Measurements from ENCODE around the gene EPSTI1.

The EPSTI1 gene

GRCh38 chr13:42977219-42977659, 14.8 kb downstream of the EPSTI1 start:
- no peaks in the 10 kb centered on the region for H3K9me3 ChIP-seq (ENCODE audit: low read length)
- no peak overlapping the region for H2AFZ ChIP-seq (ENCODE audit: low read depth, low read length)
- H3K36me3 ChIP-seq (ENCODE audit: insufficient read depth, low read length) = no peaks in the 10 kb centered on the region
- H3K4me1 ChIP-seq (ENCODE audit: insufficient read depth, low read length) = no peaks in the 10 kb centered on the region
- no peaks in the 10 kb centered on the region for H3K27me3 ChIP-seq (ENCODE audit: insufficient read depth, low read length)
- H3K4me3 ChIP-seq (ENCODE audit: low read length) = no peak overlapping the region

- Histone ChIP-seq H3K4me1 (ENCODE audit: insufficient read depth, low read length) (no peaks in the 10 kb centered on the region), H3K4me3 (ENCODE audit: low read length) (no peak overlapping the region), H3K9me3 (ENCODE audit: low read length) (no peaks in the 10 kb centered on the region), H3K27me3 (ENCODE audit: insufficient read depth, low read length) (no peaks in the 10 kb centered on the region), H2AFZ (ENCODE audit: low read depth, low read length) (no peak overlapping the region), H3K36me3 (ENCODE audit: insufficient read depth, low read length) (no peaks in the 10 kb centered on the region)
These were observed 16.0 kb downstream of the EPSTI1 start for GRCh38 chr13:42976066-42976465.

GRCh38 chr13:42973581-42973980, 18.5 kb downstream of the EPSTI1 start:
- no peaks in the 10 kb centered on the region for H3K9me3 ChIP-seq (ENCODE audit: low read length)
- H3K27me3 ChIP-seq (ENCODE audit: insufficient read depth, low read length) = no peaks in the 10 kb centered on the region
- H2AFZ ChIP-seq (ENCODE audit: low read depth, low read length) = no peak overlapping the region
- H3K4me1 ChIP-seq (ENCODE audit: insufficient read depth, low read length) = no peaks in the 10 kb centered on the region
- H3K36me3 ChIP-seq (ENCODE audit: insufficient read depth, low read length) = no peaks in the 10 kb centered on the region
- no peak overlapping the region for H3K4me3 ChIP-seq (ENCODE audit: low read length)

- no peak overlapping the region for H3K4me3 ChIP-seq (ENCODE audit: low read length)
These were observed 20.2 kb downstream of the EPSTI1 start for GRCh38 chr13:42971691-42972347.

GRCh38 chr13:42970824-42971690, 21.0 kb downstream of the EPSTI1 start:
- Histone ChIP-seq H2AFZ (ENCODE audit: low read depth, low read length) (no peak overlapping the region), H3K9me3 (ENCODE audit: low read length) (no peaks in the 10 kb centered on the region), H3K4me3 (ENCODE audit: low read length) (no peak overlapping the region), H3K4me1 (ENCODE audit: insufficient read depth, low read length) (no peaks in the 10 kb centered on the region), H3K27me3 (ENCODE audit: insufficient read depth, low read length) (no peaks in the 10 kb centered on the region), H3K36me3 (ENCODE audit: insufficient read depth, low read length) (no peaks in the 10 kb centered on the region)

More at GRCh38 chr13:42971691-42972347, 20.2 kb downstream of the EPSTI1 start:
- no peak overlapping the region for H2AFZ ChIP-seq (ENCODE audit: low read depth, low read length)
- H3K36me3 ChIP-seq (ENCODE audit: insufficient read depth, low read length) = no peaks in the 10 kb centered on the region
- no peaks in the 10 kb centered on the region for H3K27me3 ChIP-seq (ENCODE audit: insufficient read depth, low read length)
- H3K9me3 ChIP-seq (ENCODE audit: low read length) = no peaks in the 10 kb centered on the region
- H3K4me1 ChIP-seq (ENCODE audit: insufficient read depth, low read length) = no peaks in the 10 kb centered on the region

GRCh38 chr13:42969565-42970172, 22.4 kb downstream of the EPSTI1 start:
- H3K27me3 ChIP-seq (ENCODE audit: insufficient read depth, low read length) = no peaks in the 10 kb centered on the region
- H2AFZ ChIP-seq (ENCODE audit: low read depth, low read length) = no peak overlapping the region
- H3K4me3 ChIP-seq (ENCODE audit: low read length) = no peak overlapping the region
- no peaks in the 10 kb centered on the region for H3K9me3 ChIP-seq (ENCODE audit: low read length)
- H3K4me1 ChIP-seq (ENCODE audit: insufficient read depth, low read length) = no peaks in the 10 kb centered on the region
- H3K36me3 ChIP-seq (ENCODE audit: insufficient read depth, low read length) = no peaks in the 10 kb centered on the region

- no peaks in the 10 kb centered on the region for H3K9me3 ChIP-seq (ENCODE audit: low read length)
- H3K4me1 ChIP-seq (ENCODE audit: insufficient read depth, low read length) = no peaks in the 10 kb centered on the region
- no peaks in the 10 kb centered on the region for H3K27me3 ChIP-seq (ENCODE audit: insufficient read depth, low read length)
- no peaks in the 10 kb centered on the region for H3K36me3 ChIP-seq (ENCODE audit: insufficient read depth, low read length)
- H3K4me3 ChIP-seq (ENCODE audit: low read length) = no peak overlapping the region
- no peak overlapping the region for H2AFZ ChIP-seq (ENCODE audit: low read depth, low read length)
These were observed 23.1 kb downstream of the EPSTI1 start for GRCh38 chr13:42968906-42969305.

GRCh38 chr13:42967660-42968059, 24.4 kb downstream of the EPSTI1 start:
- no peaks in the 10 kb centered on the region for H3K27me3 ChIP-seq (ENCODE audit: insufficient read depth, low read length)
- no peak overlapping the region for H2AFZ ChIP-seq (ENCODE audit: low read depth, low read length)
- H3K9me3 ChIP-seq (ENCODE audit: low read length) = no peaks in the 10 kb centered on the region
- no peaks in the 10 kb centered on the region for H3K36me3 ChIP-seq (ENCODE audit: insufficient read depth, low read length)
- no peak overlapping the region for H3K4me3 ChIP-seq (ENCODE audit: low read length)
- no peaks in the 10 kb centered on the region for H3K4me1 ChIP-seq (ENCODE audit: insufficient read depth, low read length)

GRCh38 chr13:42965281-42965680, 26.8 kb downstream of the EPSTI1 start:
- no peak overlapping the region for H3K4me3 ChIP-seq (ENCODE audit: low read length)
- no peaks in the 10 kb centered on the region for H3K36me3 ChIP-seq (ENCODE audit: insufficient read depth, low read length)
- H3K9me3 ChIP-seq (ENCODE audit: low read length) = no peaks in the 10 kb centered on the region
- no peak overlapping the region for H2AFZ ChIP-seq (ENCODE audit: low read depth, low read length)
- H3K27me3 ChIP-seq (ENCODE audit: insufficient read depth, low read length) = no peaks in the 10 kb centered on the region
- H3K4me1 ChIP-seq (ENCODE audit: insufficient read depth, low read length) = no peaks in the 10 kb centered on the region

- H3K9me3 ChIP-seq (ENCODE audit: low read length) = no peaks in the 10 kb centered on the region
- H3K4me1 ChIP-seq (ENCODE audit: insufficient read depth, low read length) = no peaks in the 10 kb centered on the region
- H2AFZ ChIP-seq (ENCODE audit: low read depth, low read length) = no peak overlapping the region
- no peaks in the 10 kb centered on the region for H3K36me3 ChIP-seq (ENCODE audit: insufficient read depth, low read length)
- no peak overlapping the region for H3K4me3 ChIP-seq (ENCODE audit: low read length)
- no peaks in the 10 kb centered on the region for H3K27me3 ChIP-seq (ENCODE audit: insufficient read depth, low read length)
These were observed 27.3 kb downstream of the EPSTI1 start for GRCh38 chr13:42964761-42965161.

GRCh38 chr13:42959615-42960014, 32.4 kb downstream of the EPSTI1 start:
- Histone ChIP-seq H3K9me3 (ENCODE audit: low read length) (no peaks in the 10 kb centered on the region), H3K4me3 (ENCODE audit: low read length) (no peak overlapping the region), H2AFZ (ENCODE audit: low read depth, low read length) (no peak overlapping the region), H3K4me1 (ENCODE audit: insufficient read depth, low read length) (no peaks in the 10 kb centered on the region), H3K27me3 (ENCODE audit: insufficient read depth, low read length) (peaks cover 2% of the 10 kb centered on the region), H3K36me3 (ENCODE audit: insufficient read depth, low read length) (no peaks in the 10 kb centered on the region)

GRCh38 chr13:42957881-42958280, 34.2 kb downstream of the EPSTI1 start:
- no peaks in the 10 kb centered on the region for H3K9me3 ChIP-seq (ENCODE audit: low read length)
- no peak overlapping the region for H3K4me3 ChIP-seq (ENCODE audit: low read length)
- H3K4me1 ChIP-seq (ENCODE audit: insufficient read depth, low read length) = no peaks in the 10 kb centered on the region
- H3K27me3 ChIP-seq (ENCODE audit: insufficient read depth, low read length) = peaks cover 2% of the 10 kb centered on the region
- no peak overlapping the region for H2AFZ ChIP-seq (ENCODE audit: low read depth, low read length)
- no peaks in the 10 kb centered on the region for H3K36me3 ChIP-seq (ENCODE audit: insufficient read depth, low read length)

- H3K27me3 ChIP-seq (ENCODE audit: insufficient read depth, low read length) = no peaks in the 10 kb centered on the region
- no peak overlapping the region for H3K4me3 ChIP-seq (ENCODE audit: low read length)
- no peaks in the 10 kb centered on the region for H3K9me3 ChIP-seq (ENCODE audit: low read length)
- no peak overlapping the region for H2AFZ ChIP-seq (ENCODE audit: low read depth, low read length)
- no peaks in the 10 kb centered on the region for H3K4me1 ChIP-seq (ENCODE audit: insufficient read depth, low read length)
- no peaks in the 10 kb centered on the region for H3K36me3 ChIP-seq (ENCODE audit: insufficient read depth, low read length)
These were observed 41.9 kb downstream of the EPSTI1 start for GRCh38 chr13:42950181-42950580.
